Muscle of leg (tissue), 11 donors: ENCODE data around the gene NR2F1. TPM values are rescaled to one million over a fixed set of nuclear protein-coding genes. Genes with fewer than 3 reads are reported as not detected.
A peak's percentile ranks its signal among the peaks of the same experiment; 100 is the strongest.

Experiments
- DNase-seq: peaks from one replicate; pipeline ENCODE4 v3.0.0; 2013
- H3K27ac ChIP-seq: one replicate; pipeline ENCODE4 v1.5.1; 2013; ENCODE audit warnings: mild to moderate bottlenecking, low read length, control low read depth
- H3K27me3 ChIP-seq: one replicate; pipeline ENCODE4 v1.6.1; 2013; ENCODE audit warnings: low read length; ENCODE audit not compliant: control insufficient read depth, insufficient read depth
- H3K36me3 ChIP-seq: one replicate; pipeline ENCODE4 v1.6.1; 2013; ENCODE audit warnings: low read length; ENCODE audit not compliant: control insufficient read depth, insufficient read depth
- H3K4me1 ChIP-seq: one replicate; pipeline ENCODE4 v1.6.1; 2013; ENCODE audit warnings: low read length; ENCODE audit not compliant: control insufficient read depth, insufficient read depth
- H3K4me3 ChIP-seq: one replicate; pipeline ENCODE4 v1.5.1; 2013; ENCODE audit warnings: low read length, control low read depth
- H3K9me3 ChIP-seq: replicated peaks from 2 replicates; pipeline ENCODE4 v1.6.1; 2013; ENCODE audit warnings: low read depth, low read length; ENCODE audit not compliant: control insufficient read depth
- WGBS: methylation state at CpG from one replicate; pipeline ENCODE4 v1.1.5; 2013; ENCODE audit warnings: missing lambda C conversion rate; ENCODE audit not compliant: insufficient coverage; 5-methylcytosine and 5-hydroxymethylcytosine counted together
- polyA plus RNA-seq, 8 donors: library from polyadenylated mRNA; unstranded; fragments of 120-200 nt; gene quantifications; one replicate each; pipeline versions ENCODE4 v1.2.1 to v1.2.3, GENCODE V29; 2013; ENCODE audit warnings: inconsistent platforms in 1 of 8, low replicate concordance in 1 of 8; ENCODE audit not compliant: insufficient read length in 8 of 8, insufficient read depth in 1 of 8
- total RNA-seq: library from RNA; stranded (reverse); fragments of 120-200 nt; gene quantifications from one replicate; pipeline ENCODE4 v1.2.4, GENCODE V29; 2013

Gene NR2F1
- total and polyA plus RNA-seq, 9 donors, result 1.8 to 17.3 (median 5.0) TPM

GRCh38 chr5:93620487-93621326 lies 37.7 kb downstream of the NR2F1 start:
- Histone ChIP-seq H3K36me3 (no peaks in the 10 kb centered on the region), H3K4me1 (peaks cover 4% of the 10 kb centered on the region), H3K4me3 (peak overlapping the region; percentile 71), H3K27ac (peak overlapping the region; percentile 77), H3K9me3 (no peaks in the 10 kb centered on the region), H3K27me3 (peaks cover 3% of the 10 kb centered on the region)
- DNase-seq, result peak; percentile 77
- 0% methylated on average over 53 of the region's 75 CpGs for WGBS

GRCh38 chr5:93621327-93621798 lies 38.3 kb downstream of the NR2F1 start:
- H3K4me3 ChIP-seq, result peak overlapping the region; percentile 61
- no peaks in the 10 kb centered on the region for H3K36me3 ChIP-seq
- peaks cover 3% of the 10 kb centered on the region for H3K27me3 ChIP-seq
- peaks cover 4% of the 10 kb centered on the region for H3K4me1 ChIP-seq
- WGBS, result 3% methylated on average over 23 of the region's 41 CpGs
- peak; percentile 69 for DNase-seq
- H3K27ac ChIP-seq, result peak overlapping the region; percentile 57
- H3K9me3 ChIP-seq, result no peaks in the 10 kb centered on the region

- no peak overlapping the region for H3K27ac ChIP-seq
- H3K9me3 ChIP-seq, result no peaks in the 10 kb centered on the region
- H3K36me3 ChIP-seq, result no peaks in the 10 kb centered on the region
- H3K4me3 ChIP-seq, result no peak overlapping the region
- H3K27me3 ChIP-seq, result peaks cover 3% of the 10 kb centered on the region
- 33% methylated on average over 2 of the region's 4 CpGs for WGBS
- H3K4me1 ChIP-seq, result peaks cover 4% of the 10 kb centered on the region
- DNase-seq, result peak; percentile 67
Observed at GRCh38 chr5:93622240-93622885, 39.3 kb downstream of the NR2F1 start.

- WGBS, result no CpG with 5 or more reads among the region's 4 CpGs
- peaks cover 4% of the 10 kb centered on the region for H3K4me1 ChIP-seq
- H3K27me3 ChIP-seq, result peaks cover 3% of the 10 kb centered on the region
- no peak overlapping the region for H3K27ac ChIP-seq
- no peaks in the 10 kb centered on the region for H3K36me3 ChIP-seq
- no peaks in the 10 kb centered on the region for H3K9me3 ChIP-seq
- no peak overlapping the region for H3K4me3 ChIP-seq
- no peak for DNase-seq
Observed at GRCh38 chr5:93623153-93623552, 40.1 kb downstream of the NR2F1 start.

- H3K9me3 ChIP-seq, result no peaks in the 10 kb centered on the region
- H3K4me3 ChIP-seq, result no peak overlapping the region
- no peaks in the 10 kb centered on the region for H3K27me3 ChIP-seq
- H3K36me3 ChIP-seq, result no peaks in the 10 kb centered on the region
- no peaks in the 10 kb centered on the region for H3K4me1 ChIP-seq
- DNase-seq, result no peak
- H3K27ac ChIP-seq, result no peak overlapping the region
Observed at GRCh38 chr5:93626801-93627200, 43.8 kb downstream of the NR2F1 start.

GRCh38 chr5:93632327-93632726 lies 49.3 kb downstream of the NR2F1 start:
- no peak overlapping the region for H3K27ac ChIP-seq

GRCh38 chr5:93635991-93636390 lies 53.0 kb downstream of the NR2F1 start:
- Histone ChIP-seq H3K27ac (no peak overlapping the region), H3K4me3 (no peak overlapping the region), H3K27me3 (no peaks in the 10 kb centered on the region), H3K4me1 (no peaks in the 10 kb centered on the region), H3K36me3 (no peaks in the 10 kb centered on the region), H3K9me3 (no peaks in the 10 kb centered on the region)
- no peak for DNase-seq

More at GRCh38 chr5:93632327-93632726, 49.3 kb downstream of the NR2F1 start:
- Histone ChIP-seq H3K9me3 (no peaks in the 10 kb centered on the region), H3K4me3 (no peak overlapping the region), H3K27me3 (no peaks in the 10 kb centered on the region), H3K36me3 (no peaks in the 10 kb centered on the region), H3K4me1 (no peaks in the 10 kb centered on the region)
- 88% methylated on average over 2 of the region's 4 CpGs for whole genome bisulfite sequencing
- DNase-seq, result no peak

GRCh38 chr5:93636837-93637236 lies 53.8 kb downstream of the NR2F1 start:
- no peak overlapping the region for H3K4me3 ChIP-seq
- no peaks in the 10 kb centered on the region for H3K9me3 ChIP-seq
- H3K4me1 ChIP-seq, result no peaks in the 10 kb centered on the region
- no peak for DNase-seq
- WGBS, result 67% methylated on average over 1 of the region's 1 CpG
- no peaks in the 10 kb centered on the region for H3K36me3 ChIP-seq
- H3K27ac ChIP-seq, result no peak overlapping the region
- H3K27me3 ChIP-seq, result no peaks in the 10 kb centered on the region

- DNase-seq, result no peak
- Histone ChIP-seq H3K36me3 (no peaks in the 10 kb centered on the region), H3K9me3 (no peaks in the 10 kb centered on the region), H3K4me3 (no peak overlapping the region), H3K27me3 (no peaks in the 10 kb centered on the region), H3K4me1 (no peaks in the 10 kb centered on the region), H3K27ac (no peak overlapping the region)
- WGBS, result 29% methylated on average over 1 of the region's 2 CpGs
Observed at GRCh38 chr5:93637697-93638096, 54.7 kb downstream of the NR2F1 start.

GRCh38 chr5:93642526-93642925 lies 59.5 kb downstream of the NR2F1 start:
- Histone ChIP-seq H3K27me3 (no peaks in the 10 kb centered on the region), H3K36me3 (no peaks in the 10 kb centered on the region), H3K4me3 (no peak overlapping the region), H3K27ac (no peak overlapping the region), H3K9me3 (no peaks in the 10 kb centered on the region), H3K4me1 (no peaks in the 10 kb centered on the region)
- DNase-seq, result no peak
- WGBS, result 100% methylated on average over 1 of the region's 3 CpGs
